ENCODE measurements around the gene AK9.
"Not testable (repeated sequence)": the region's sequence is repeated elsewhere in the genome, so short reads cannot be mapped to it uniquely, and the experiment has no call there.

The AK9 gene

GRCh38 chr6:109631403-109631802 is 59.6 kb downstream of the AK9 start:
- in situ Hi-C loops (cut with MboI; ENCODE audit: low sequenced_read_pairs) = no loop called here
- H3K4me3 ChIP-seq = no peak overlapping the region
- H3K9me3 ChIP-seq = no peaks in the 10 kb centered on the region
- DNase-seq (ENCODE audit: low spot score in 2 of 2) = no peak
- H3K36me3 ChIP-seq (replicated peaks) = no peaks in the 10 kb centered on the region
- no peaks in the 10 kb centered on the region for H3K27me3 ChIP-seq (ENCODE audit: low read depth)
- no peaks in the 10 kb centered on the region for H3K4me1 ChIP-seq

GRCh38 chr6:109628158-109629000 is 62.6 kb downstream of the AK9 start:
- no peaks in the 10 kb centered on the region for H3K27me3 ChIP-seq (ENCODE audit: low read depth)
- H3K4me1 ChIP-seq = no peaks in the 10 kb centered on the region
- DNase-seq (ENCODE audit: low spot score in 2 of 2) = no peak
- H3K9me3 ChIP-seq = no peaks in the 10 kb centered on the region
- H3K36me3 ChIP-seq (replicated peaks) = no peaks in the 10 kb centered on the region
- in situ Hi-C loops (cut with MboI; ENCODE audit: low sequenced_read_pairs) = no loop called here
- no peak overlapping the region for H3K4me3 ChIP-seq

GRCh38 chr6:109626311-109626710 is 64.7 kb downstream of the AK9 start:
- H3K36me3 ChIP-seq (replicated peaks) = no peaks in the 10 kb centered on the region
- H3K27me3 ChIP-seq (ENCODE audit: low read depth) = 0 out of 2 replicates have a peak, but pooled peaks cover 2% of the 10 kb centered on the region
- H3K4me3 ChIP-seq = no peak overlapping the region
- no peaks in the 10 kb centered on the region for H3K4me1 ChIP-seq
- in situ Hi-C loops (cut with MboI; ENCODE audit: low sequenced_read_pairs) = no loop called here
- no peaks in the 10 kb centered on the region for H3K9me3 ChIP-seq
- no peak for DNase-seq (ENCODE audit: low spot score in 2 of 2)

- no peak overlapping the region for H3K4me3 ChIP-seq
- 0 out of 2 replicates have a peak, but pooled peaks cover 2% of the 10 kb centered on the region for H3K27me3 ChIP-seq (ENCODE audit: low read depth)
- H3K36me3 ChIP-seq (replicated peaks) = no peaks in the 10 kb centered on the region
- in situ Hi-C loops (cut with MboI; ENCODE audit: low sequenced_read_pairs) = no loop called here
- no peaks in the 10 kb centered on the region for H3K9me3 ChIP-seq
- no peaks in the 10 kb centered on the region for H3K4me1 ChIP-seq
- no peak for DNase-seq (ENCODE audit: low spot score in 2 of 2)
Measured at GRCh38 chr6:109625199-109625598, 65.8 kb downstream of the AK9 start.

- in situ Hi-C loops (cut with MboI; ENCODE audit: low sequenced_read_pairs) = no loop called here
- Histone ChIP-seq H3K4me3 (no peak overlapping the region), H3K27me3 (ENCODE audit: low read depth) (0 out of 2 replicates have a peak, but pooled peaks cover 4% of the 10 kb centered on the region), H3K36me3 (replicated peaks) (no peaks in the 10 kb centered on the region), H3K9me3 (no peaks in the 10 kb centered on the region), H3K4me1 (no peaks in the 10 kb centered on the region)
- no peak for DNase-seq (ENCODE audit: low spot score in 2 of 2)
Measured at GRCh38 chr6:109623288-109623687, 67.7 kb downstream of the AK9 start.

GRCh38 chr6:109612268-109612667 is 78.7 kb downstream of the AK9 start:
- DNase-seq (ENCODE audit: low spot score in 2 of 2) = no peak
- H3K4me1 ChIP-seq = no peaks in the 10 kb centered on the region

GRCh38 chr6:109611502-109611901 is 79.5 kb downstream of the AK9 start:
- H3K4me1 ChIP-seq = no peaks in the 10 kb centered on the region
- H3K4me3 ChIP-seq = no peak overlapping the region
- H3K27me3 ChIP-seq (ENCODE audit: low read depth) = peaks cover 6% of the 10 kb centered on the region; the same call in 1 of the 2 replicates
- no peaks in the 10 kb centered on the region for H3K9me3 ChIP-seq
- no peak for DNase-seq (ENCODE audit: low spot score in 2 of 2)
- in situ Hi-C loops (cut with MboI; ENCODE audit: low sequenced_read_pairs) = no loop called here
- no peaks in the 10 kb centered on the region for H3K36me3 ChIP-seq (replicated peaks)

More at GRCh38 chr6:109612268-109612667, 78.7 kb downstream of the AK9 start:
- H3K9me3 ChIP-seq = no peaks in the 10 kb centered on the region
- no peaks in the 10 kb centered on the region for H3K36me3 ChIP-seq (replicated peaks)
- peaks cover 6% of the 10 kb centered on the region; the same call in 1 of the 2 replicates for H3K27me3 ChIP-seq (ENCODE audit: low read depth)
- in situ Hi-C loops (cut with MboI; ENCODE audit: low sequenced_read_pairs) = no loop called here
- H3K4me3 ChIP-seq = no peak overlapping the region

- DNase-seq (ENCODE audit: low spot score in 2 of 2) = no peak
- in situ Hi-C loops (cut with MboI; ENCODE audit: low sequenced_read_pairs) = no loop called here
- Histone ChIP-seq H3K9me3 (no peaks in the 10 kb centered on the region), H3K36me3 (replicated peaks) (no peaks in the 10 kb centered on the region), H3K4me3 (no peak overlapping the region), H3K27me3 (ENCODE audit: low read depth) (peaks cover 5% of the 10 kb centered on the region; the same call in 1 of the 2 replicates), H3K4me1 (no peaks in the 10 kb centered on the region)
Measured at GRCh38 chr6:109610590-109610989, 80.4 kb downstream of the AK9 start.

GRCh38 chr6:109609737-109610136 is 81.3 kb downstream of the AK9 start:
- H3K9me3 ChIP-seq = no peaks in the 10 kb centered on the region
- H3K4me3 ChIP-seq = no peak overlapping the region
- H3K36me3 ChIP-seq (replicated peaks) = no peaks in the 10 kb centered on the region
- no peaks in the 10 kb centered on the region for H3K4me1 ChIP-seq
- DNase-seq (ENCODE audit: low spot score in 2 of 2) = no peak
- peaks cover 2% of the 10 kb centered on the region; the same call in 1 of the 2 replicates for H3K27me3 ChIP-seq (ENCODE audit: low read depth)
- in situ Hi-C loops (cut with MboI; ENCODE audit: low sequenced_read_pairs) = no loop called here

GRCh38 chr6:109606359-109606758 is 84.6 kb downstream of the AK9 start:
- Histone ChIP-seq H3K4me3 (no peak overlapping the region), H3K4me1 (no peaks in the 10 kb centered on the region), H3K36me3 (replicated peaks) (no peaks in the 10 kb centered on the region), H3K9me3 (no peaks in the 10 kb centered on the region), H3K27me3 (ENCODE audit: low read depth) (no peaks in the 10 kb centered on the region)
- in situ Hi-C loops (cut with MboI; ENCODE audit: low sequenced_read_pairs) = no loop called here
- DNase-seq (ENCODE audit: low spot score in 2 of 2) = no peak

- Histone ChIP-seq H3K4me1 (no peaks in the 10 kb centered on the region), H3K36me3 (replicated peaks) (no peaks in the 10 kb centered on the region), H3K27me3 (ENCODE audit: low read depth) (no peaks in the 10 kb centered on the region), H3K4me3 (no peak overlapping the region), H3K9me3 (no peaks in the 10 kb centered on the region)
- in situ Hi-C loops (cut with MboI; ENCODE audit: low sequenced_read_pairs) = no loop called here
- DNase-seq (ENCODE audit: low spot score in 2 of 2) = peak; percentile 3 to 10
Measured at GRCh38 chr6:109595998-109596397, 95.0 kb downstream of the AK9 start.

GRCh38 chr6:109580519-109580918 is 110.5 kb downstream of the AK9 start:
- Histone ChIP-seq H3K4me1 (no peaks in the 10 kb centered on the region), H3K4me3 (no peak overlapping the region), H3K36me3 (replicated peaks) (no peaks in the 10 kb centered on the region), H3K9me3 (no peaks in the 10 kb centered on the region), H3K27me3 (ENCODE audit: low read depth) (peaks cover 6% of the 10 kb centered on the region; the same call in 1 of the 2 replicates)
- DNase-seq (ENCODE audit: low spot score in 2 of 2) = no peak
- in situ Hi-C loops (cut with MboI; ENCODE audit: low sequenced_read_pairs) = no loop called here

GRCh38 chr6:109579361-109579760 is 111.6 kb downstream of the AK9 start:
- in situ Hi-C loops (cut with MboI; ENCODE audit: low sequenced_read_pairs) = no loop called here
- Histone ChIP-seq H3K27me3 (ENCODE audit: low read depth) (peaks cover 6% of the 10 kb centered on the region; the same call in 1 of the 2 replicates), H3K4me1 (no peaks in the 10 kb centered on the region), H3K4me3 (no peak overlapping the region), H3K36me3 (replicated peaks) (no peaks in the 10 kb centered on the region), H3K9me3 (no peaks in the 10 kb centered on the region)
- DNase-seq (ENCODE audit: low spot score in 2 of 2) = no peak

- H3K4me3 ChIP-seq; H3K36me3 ChIP-seq (replicated peaks); H3K4me1 ChIP-seq; in situ Hi-C loops (cut with MboI; ENCODE audit: low sequenced_read_pairs); H3K9me3 ChIP-seq; DNase-seq (ENCODE audit: low spot score in 2 of 2): not testable (repeated sequence)
- H3K27me3 ChIP-seq (ENCODE audit: low read depth) = peaks cover 10% of the 10 kb centered on the region
Measured at GRCh38 chr6:109569901-109570300, 121.1 kb downstream of the AK9 start.

All from HAP-1 (cell line).